B cell (primary cell): ENCODE measurements around the gene SLC51B. TPM values are rescaled to one million over a fixed set of nuclear protein-coding genes. Genes with fewer than 3 reads are reported as not detected.

ENCODE experiments used
- ATAC-seq: fragments of 200-7000 bp; cut with Tn5 transposase; one replicate; pipeline ENCODE4 v1.10.0; 2021; ENCODE audit warnings: low read depth, mild to moderate bottlenecking, moderate number of reproducible peaks, moderate library complexity
- CTCF ChIA-PET: fragments of 350-600 bp; sonication (Branson Sonifier 250); formaldehyde crosslinking; loops from one replicate; lab custom pipeline; 2021; ENCODE audit warnings: antibody characterized with exemption, inconsistent platforms; lab: Charles Lee
- POLR2A ChIA-PET: fragments of 350-600 bp; sonication (Branson Sonifier 250); formaldehyde crosslinking; loops from one replicate; lab custom pipeline; 2021; ENCODE audit warnings: antibody characterized with exemption; lab: Charles Lee
- DNase-seq: peaks from one replicate; pipeline ENCODE4 v3.0.0; 2013
- H2AFZ ChIP-seq: 2 replicates; pipeline ENCODE4 v1.6.1; 2012; ENCODE audit warnings: mild to moderate bottlenecking, low read depth, low read length; ENCODE audit not compliant: insufficient read depth, poor library complexity, severe bottlenecking
- H3K27ac ChIP-seq, 2 donors: 1 replicate in 1 of 2; 2 replicates in 1 of 2; pipeline ENCODE4 v1.5.1; 2012 to 2013; ENCODE audit warnings: low read length in 2 of 2, mild to moderate bottlenecking in 2 of 2, moderate library complexity in 1 of 2
- H3K27me3 ChIP-seq, 4 experiments: fragments of 200-600 bp in 1 of 4; sonication (generic) in 1 of 4; replicated peaks in 1 of 4; 1 replicate in 2 of 4; 2 replicates in 2 of 4; pipeline versions ENCODE4 v1.6.1 to v1.7.0; 2013 to 2016; ENCODE audit warnings: low read length in 3 of 4, mild to moderate bottlenecking in 2 of 4, mixed read lengths in 1 of 4, moderate library complexity in 1 of 4; ENCODE audit not compliant: insufficient read depth in 4 of 4, control insufficient read depth in 3 of 4; ENCODE audit errors: control extremely low read depth in 1 of 4
- H3K36me3 ChIP-seq, 2 experiments: replicated peaks in 1 of 2; 1 replicate in 1 of 2; 2 replicates in 1 of 2; pipeline versions ENCODE4 v1.6.1 to v1.7.1; 2013; ENCODE audit warnings: low read length in 1 of 2; ENCODE audit not compliant: insufficient read depth in 2 of 2, control insufficient read depth in 1 of 2; ENCODE audit errors: control extremely low read depth in 1 of 2, extremely low read depth in 1 of 2
- H3K4me1 ChIP-seq, 2 donors: fragments of 200-600 bp in 1 of 2; sonication (generic) in 1 of 2; 1 replicate in 1 of 2; 2 replicates in 1 of 2; pipeline versions ENCODE4 v1.5.1 to v1.6.1; 2013 to 2017; ENCODE audit warnings: low read length in 2 of 2; ENCODE audit not compliant: control insufficient read depth in 2 of 2, insufficient read depth in 2 of 2
- H3K4me2 ChIP-seq: replicated peaks from 2 replicates; pipeline ENCODE3; 2012; ENCODE audit warnings: mild to moderate bottlenecking, low read depth, low read length; ENCODE audit not compliant: poor library complexity, severe bottlenecking
- H3K4me3 ChIP-seq, 5 experiments: fragments of 200-600 bp in 1 of 5; sonication (generic) in 1 of 5; 1 replicate in 3 of 5; 2 replicates in 2 of 5; pipeline versions ENCODE4 v1.5.1 to v1.7.0; 2011 to 2016; ENCODE audit warnings: low read length in 4 of 5, mild to moderate bottlenecking in 4 of 5, low read depth in 2 of 5, control low read depth in 1 of 5, moderate library complexity in 1 of 5; ENCODE audit not compliant: insufficient read depth in 1 of 5; ENCODE audit errors: control extremely low read depth in 1 of 5, extremely low read depth in 1 of 5
- H3K79me2 ChIP-seq: fragments of 200-600 bp; sonication (generic); one replicate; pipeline ENCODE4 v1.6.0; 2016; ENCODE audit warnings: low read length; ENCODE audit not compliant: control insufficient read depth, insufficient read depth
- H3K9ac ChIP-seq: fragments of 200-600 bp; sonication (generic); 2 replicates; pipeline ENCODE4 v1.6.1; 2017; ENCODE audit warnings: mild to moderate bottlenecking, low read length, moderate library complexity
- H3K9me3 ChIP-seq, 3 donors: one replicate each; pipeline versions ENCODE4 v1.6.1 to v1.7.1; 2013; ENCODE audit warnings: low read length in 2 of 3; ENCODE audit not compliant: control insufficient read depth in 2 of 3, insufficient read depth in 1 of 3; ENCODE audit errors: control extremely low read depth in 1 of 3
- H4K20me1 ChIP-seq: 2 replicates; pipeline ENCODE4 v1.6.0; 2012; ENCODE audit warnings: mild to moderate bottlenecking, low read length; ENCODE audit not compliant: insufficient read depth, control insufficient read depth, poor library complexity, severe bottlenecking
- H3K27ac Mint-ChIP-seq: one replicate; pipeline ENCODE4 v1.8.0; 2021; ENCODE audit warnings: mixed read lengths
- H3K27me3 Mint-ChIP-seq: one replicate; pipeline ENCODE4 v1.8.0; 2021; ENCODE audit warnings: mixed read lengths
- H3K4me1 Mint-ChIP-seq: one replicate; pipeline ENCODE4 v1.8.0; 2021; ENCODE audit warnings: mixed read lengths
- H3K4me3 Mint-ChIP-seq: one replicate; pipeline ENCODE4 v1.8.0; 2021; ENCODE audit warnings: mixed read lengths
- H3K9me3 Mint-ChIP-seq: one replicate; pipeline ENCODE4 v1.8.0; 2022; ENCODE audit warnings: mixed read lengths; ENCODE audit not compliant: insufficient read depth
- EZH2 ChIP-seq: IDR thresholded peaks from 2 replicates; pipeline ENCODE4 v1.6.1; 2012; ENCODE audit warnings: borderline replicate concordance, low read depth, mild to moderate bottlenecking, moderate library complexity, low read length; ENCODE audit not compliant: insufficient read depth, poor library complexity, severe bottlenecking
- WGBS: methylation state at CpG from one replicate; pipeline ENCODE4 v1.1.5; 2013; ENCODE audit warnings: missing lambda C conversion rate; ENCODE audit not compliant: insufficient coverage; 5-methylcytosine and 5-hydroxymethylcytosine counted together
- intact Hi-C: fragments of 100-400 bp; cut with micrococcal nuclease; formaldehyde crosslinking; loops from one replicate; pipeline ENCODE4 v1.10.0; 2022
- polyA plus RNA-seq: library from polyadenylated mRNA; depleted of rRNA; stranded (reverse); fragments of >200 nt; gene quantifications from 2 replicates; pipeline ENCODE4 v1.2.3, GENCODE V29; 2012
- total RNA-seq, 2 donors: library from RNA; stranded (reverse); fragments of 120-200 nt in 1 of 2; gene quantifications; 1 replicate in 1 of 2; 2 replicates in 1 of 2; pipeline versions ENCODE4 v1.2.3 to v1.2.4, GENCODE V29; 2013 to 2022
- TF ChIP-seq, protein P1 (sequence below): fragments of 200-600 bp; IDR thresholded peaks from one replicate; pipeline ENCODE4 v1.8.0; 2022; ENCODE audit warnings: antibody characterized with exemption, mild to moderate bottlenecking

The SLC51B gene
- total and polyA plus RNA-seq, 2 donors (not counting 1 experiment from before 2014, with no cell fraction given): not detected

DNA sequence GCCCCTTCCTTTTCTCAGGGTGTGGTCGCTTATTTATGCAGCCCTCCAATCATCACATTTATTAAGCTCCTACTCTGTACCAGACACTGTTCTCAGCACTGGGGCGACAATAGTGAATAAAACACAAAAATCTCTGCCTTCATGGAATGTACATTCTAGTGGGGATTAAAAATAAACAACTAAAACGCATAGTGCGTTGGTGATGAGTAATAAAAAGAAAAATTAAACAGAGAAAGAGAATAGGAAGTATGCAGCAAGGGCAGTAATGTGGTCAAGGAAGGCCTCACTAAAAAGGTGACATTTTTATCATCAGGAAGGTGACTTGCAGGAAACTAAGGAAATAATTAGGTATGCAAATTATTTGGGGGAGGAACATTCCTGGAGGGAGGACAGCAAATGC is 5.1 kb downstream of the SLC51B start:
- Mint-ChIP-seq H3K9me3 (no peaks in the 10 kb centered on the region), H3K4me1 (peaks cover 15% of the 10 kb centered on the region), H3K27ac (no peak overlapping the region), H3K4me3 (peak overlapping the region; percentile 81), H3K27me3 (peaks cover 4% of the 10 kb centered on the region)
- H3K4me3 ChIP-seq: no peak overlapping the region
- DNase-seq (no peak), ATAC-seq (no peak)
- intact Hi-C loops: no loop called here
- H3K4me1 ChIP-seq: peaks cover 13 to 19% of the 10 kb centered on the region in 2 donors
- H3K4me2 ChIP-seq: peak overlapping the region; percentile 86
- H4K20me1 ChIP-seq: no peaks in the 10 kb centered on the region
- peaks cover 0 to 6% (median 0%) of the 10 kb centered on the region in 4 experiments for H3K27me3 ChIP-seq
- POLR2A ChIA-PET: no interaction called here
- H2AFZ ChIP-seq: peak overlapping the region; percentile 36
- H3K79me2 ChIP-seq: no peaks in the 10 kb centered on the region
- H3K36me3 ChIP-seq: no peaks in the 10 kb centered on the region
- CTCF ChIA-PET: interaction anchor here (0.7 to 1.1 kb wide), 3 partner anchors 8 to 65 kb away, joined by 3 to 4 read pairs (median 3); partner anchors contain the start of gene UBAP1L
- WGBS: 50% methylated on average over 1 of the region's 4 CpGs
- no peak overlapping the region for H3K9ac ChIP-seq
- no peak for TF ChIP-seq EZH2
- TF ChIP-seq, protein P1, sequence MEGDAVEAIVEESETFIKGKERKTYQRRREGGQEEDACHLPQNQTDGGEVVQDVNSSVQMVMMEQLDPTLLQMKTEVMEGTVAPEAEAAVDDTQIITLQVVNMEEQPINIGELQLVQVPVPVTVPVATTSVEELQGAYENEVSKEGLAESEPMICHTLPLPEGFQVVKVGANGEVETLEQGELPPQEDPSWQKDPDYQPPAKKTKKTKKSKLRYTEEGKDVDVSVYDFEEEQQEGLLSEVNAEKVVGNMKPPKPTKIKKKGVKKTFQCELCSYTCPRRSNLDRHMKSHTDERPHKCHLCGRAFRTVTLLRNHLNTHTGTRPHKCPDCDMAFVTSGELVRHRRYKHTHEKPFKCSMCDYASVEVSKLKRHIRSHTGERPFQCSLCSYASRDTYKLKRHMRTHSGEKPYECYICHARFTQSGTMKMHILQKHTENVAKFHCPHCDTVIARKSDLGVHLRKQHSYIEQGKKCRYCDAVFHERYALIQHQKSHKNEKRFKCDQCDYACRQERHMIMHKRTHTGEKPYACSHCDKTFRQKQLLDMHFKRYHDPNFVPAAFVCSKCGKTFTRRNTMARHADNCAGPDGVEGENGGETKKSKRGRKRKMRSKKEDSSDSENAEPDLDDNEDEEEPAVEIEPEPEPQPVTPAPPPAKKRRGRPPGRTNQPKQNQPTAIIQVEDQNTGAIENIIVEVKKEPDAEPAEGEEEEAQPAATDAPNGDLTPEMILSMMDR: no peak
- H3K27ac ChIP-seq: no peak overlapping the region
- H3K9me3 ChIP-seq: no peaks in the 10 kb centered on the region

DNA sequence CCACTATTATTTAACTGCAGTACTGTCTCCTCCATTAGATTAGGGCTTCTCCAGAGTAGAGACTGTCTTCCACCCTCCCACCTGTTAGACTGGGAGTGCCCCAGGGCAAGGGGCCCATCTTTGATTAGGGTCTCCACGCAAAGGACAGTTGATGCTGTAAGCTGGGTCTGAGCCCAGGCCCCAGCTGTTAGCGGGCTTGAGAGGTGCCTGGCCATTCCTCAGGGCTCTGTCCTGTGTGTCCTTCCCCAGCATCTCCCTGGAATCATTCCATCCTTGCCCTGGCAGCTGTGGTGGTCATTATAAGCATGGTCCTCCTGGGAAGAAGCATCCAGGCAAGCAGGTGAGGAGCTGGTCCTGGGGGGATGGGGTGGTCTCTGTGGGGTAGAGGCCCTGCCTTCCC is 6.1 kb downstream of the SLC51B start:
- H3K9me3 Mint-ChIP-seq: no peaks in the 10 kb centered on the region
- H3K27me3 Mint-ChIP-seq: peaks cover 4% of the 10 kb centered on the region
- H3K9me3 ChIP-seq: no peaks in the 10 kb centered on the region
- H3K27ac ChIP-seq: no peak overlapping the region
- H3K27ac Mint-ChIP-seq: no peak overlapping the region
- H3K79me2 ChIP-seq: no peaks in the 10 kb centered on the region
- H3K4me1 Mint-ChIP-seq: peaks cover 15% of the 10 kb centered on the region
- no peak overlapping the region for H3K4me3 Mint-ChIP-seq
- ATAC-seq: no peak
- no peak overlapping the region for H3K4me3 ChIP-seq
- H3K36me3 ChIP-seq: no peaks in the 10 kb centered on the region
- no peak overlapping the region for H3K4me2 ChIP-seq
- CTCF ChIA-PET: interaction anchor here (0.5 to 4.1 kb wide), 4 partner anchors 10 to 395 kb away, joined by 3 to 13 read pairs (median 4); no protein-coding TSS in a partner anchor
- no peaks in the 10 kb centered on the region for H4K20me1 ChIP-seq
- no peak overlapping the region for H2AFZ ChIP-seq
- 100% methylated on average over 2 of the region's 2 CpGs for WGBS
- intact Hi-C loops: no loop called here
- H3K4me1 ChIP-seq: peaks cover 13 to 19% of the 10 kb centered on the region in 2 donors
- POLR2A ChIA-PET: no interaction called here
- TF ChIP-seq, protein P1: no peak
- TF ChIP-seq EZH2: no peak
- no peak overlapping the region for H3K9ac ChIP-seq
- no peak for DNase-seq
- peaks cover 0 to 6% (median 0%) of the 10 kb centered on the region in 4 experiments for H3K27me3 ChIP-seq
